PC-9 (cell line): ENCODE measurements around the gene RAB20. TPM values are rescaled to one million over a fixed set of nuclear protein-coding genes. Genes with fewer than 3 reads are reported as not detected.

Experiments
- BruUV-seq: library from RNA; stranded (reverse); fragments of 400-500 nt; replicated peaks from 2 replicates; lab custom pipeline; 2021; lab: Mats Ljungman, UMichigan
- CTCF ChIA-PET: fragments of 300-600 bp; sonication (Branson Sonifier 250); formaldehyde crosslinking; loops from one replicate; lab custom pipeline; 2022; ENCODE audit warnings: antibody characterized with exemption; lab: Charles Lee
- POLR2A ChIA-PET: fragments of 300-600 bp; sonication (Branson Sonifier 250); formaldehyde crosslinking; loops from one replicate; lab custom pipeline; 2022; ENCODE audit warnings: antibody characterized with exemption; ENCODE audit not compliant: unreplicated experiment; lab: Charles Lee
- DNase-seq, 2 experiments: peaks; one replicate each; pipeline versions ENCODE4 v3.0.0 to v3.0.0-alpha.2; 2015 to 2022; ENCODE audit warnings: mixed read lengths in 1 of 2
- H2AFZ ChIP-seq: fragments of 200-600 bp; sonication (generic); 2 replicates; pipeline ENCODE4 v1.8.1; 2017; ENCODE audit warnings: antibody characterized with exemption
- H3F3A ChIP-seq: fragments of 200-600 bp; sonication (generic); 2 replicates; pipeline ENCODE4 v1.8.1; 2017; ENCODE audit warnings: antibody characterized with exemption, mild to moderate bottlenecking, low read depth; ENCODE audit not compliant: insufficient read depth
- H3K27ac ChIP-seq: fragments of 200-600 bp; sonication (generic); 2 replicates; pipeline ENCODE4 v1.6.1; 2016; ENCODE audit warnings: mixed run types
- H3K27me3 ChIP-seq: fragments of 200-600 bp; sonication (generic); 2 replicates; pipeline ENCODE4 v1.6.1; 2016; ENCODE audit warnings: low read depth, mixed run types; ENCODE audit not compliant: insufficient read depth
- H3K36me3 ChIP-seq: fragments of 200-600 bp; sonication (generic); 2 replicates; pipeline ENCODE4 v1.6.1; 2016; ENCODE audit warnings: low read depth, mixed run types
- H3K4me1 ChIP-seq: fragments of 200-600 bp; sonication (generic); replicated peaks from 2 replicates; pipeline ENCODE4 v1.6.1; 2016; ENCODE audit warnings: mixed run types; ENCODE audit not compliant: insufficient read depth
- H3K4me2 ChIP-seq: fragments of 200-600 bp; sonication (generic); 2 replicates; pipeline ENCODE4 v1.6.1; 2017; ENCODE audit warnings: mixed run types
- H3K4me3 ChIP-seq: fragments of 200-600 bp; sonication (generic); 2 replicates; pipeline ENCODE4 v1.6.1; 2016; ENCODE audit warnings: mixed run types
- H3K79me2 ChIP-seq: fragments of 200-600 bp; sonication (generic); 2 replicates; pipeline ENCODE4 v1.6.1; 2017; ENCODE audit warnings: low read depth, mixed run types
- H3K9me2 ChIP-seq: fragments of 200-600 bp; sonication (generic); 2 replicates; pipeline ENCODE4 v1.8.1; 2017; ENCODE audit warnings: mild to moderate bottlenecking; ENCODE audit not compliant: insufficient read depth
- H3K9me3 ChIP-seq: fragments of 200-600 bp; sonication (generic); 2 replicates; pipeline ENCODE4 v1.8.1; 2016; ENCODE audit warnings: low read depth; ENCODE audit not compliant: insufficient read depth
- H4K20me1 ChIP-seq: fragments of 200-600 bp; sonication (generic); 2 replicates; pipeline ENCODE4 v1.8.1; 2017; ENCODE audit not compliant: insufficient read depth
- CTCF ChIP-seq: fragments of 200-600 bp; sonication (generic); conservative IDR thresholded peaks from 2 replicates; pipeline ENCODE4 v1.6.1; 2017; ENCODE audit warnings: mixed run types, antibody characterized with exemption, mild to moderate bottlenecking, moderate library complexity
- EZH2 ChIP-seq: fragments of 200-600 bp; sonication (generic); IDR thresholded peaks from 2 replicates; pipeline ENCODE4 v1.8.0; 2017; ENCODE audit warnings: antibody characterized with exemption, low read depth
- intact Hi-C: fragments of 100-400 bp; cut with micrococcal nuclease; formaldehyde crosslinking; loops from one replicate; pipeline ENCODE4 v1.10.0; 2022; ENCODE audit not compliant: unreplicated experiment
- total RNA-seq: library from RNA; stranded (reverse); gene quantifications from 2 replicates; pipeline ENCODE4 v1.2.3, GENCODE V29; 2021

Gene RAB20
- total RNA-seq, 1 experiment from 2014 or later, result 31.9 TPM

- Histone ChIP-seq H3F3A (peaks cover 35% of the 10 kb centered on the region), H4K20me1 (no peaks in the 10 kb centered on the region), H3K4me1 (peaks cover 42% of the 10 kb centered on the region), H3K79me2 (no peaks in the 10 kb centered on the region), H2AFZ (no peak overlapping the region), H3K4me2 (no peak overlapping the region), H3K9me2 (no peaks in the 10 kb centered on the region), H3K4me3 (no peak overlapping the region), H3K27me3 (no peaks in the 10 kb centered on the region), H3K27ac (no peak overlapping the region), H3K36me3 (no peaks in the 10 kb centered on the region), H3K9me3 (no peaks in the 10 kb centered on the region)
- CTCF ChIA-PET, result interaction anchor here (0.6 kb wide), 1 partner anchor 314 kb away, joined by 5 read pairs; no protein-coding TSS in a partner anchor
- no TSS peak for BruUV-seq
- no peak for DNase-seq
- POLR2A ChIA-PET, result interaction anchor here (0.7 kb wide), 1 partner anchor 116 kb away, joined by 3 read pairs; no protein-coding TSS in a partner anchor
- TF ChIP-seq CTCF, result no peak
- no peak for TF ChIP-seq EZH2
- intact Hi-C loops, result no loop called here
Observed at GRCh38 chr13:110503979-110504499, 57.5 kb downstream of the RAB20 start.

- no peak overlapping the region for H3K27ac ChIP-seq
- TF ChIP-seq EZH2 (no peak), CTCF (no peak)
- no peaks in the 10 kb centered on the region for H3K27me3 ChIP-seq
- H2AFZ ChIP-seq, result no peak overlapping the region
- no peak overlapping the region for H3K4me3 ChIP-seq
- H3K9me3 ChIP-seq, result no peaks in the 10 kb centered on the region
- no peaks in the 10 kb centered on the region for H3K36me3 ChIP-seq
- no TSS peak for BruUV-seq
- no peaks in the 10 kb centered on the region for H3K9me2 ChIP-seq
- CTCF ChIA-PET, result no interaction called here
- intact Hi-C loops, result no loop called here
- peaks cover 29% of the 10 kb centered on the region for H3F3A ChIP-seq
- H3K4me2 ChIP-seq, result no peak overlapping the region
- no peaks in the 10 kb centered on the region for H3K79me2 ChIP-seq
- POLR2A ChIA-PET, result interaction anchor here (0.7 kb wide), 1 partner anchor 115 kb away, joined by 3 read pairs; no protein-coding TSS in a partner anchor
- no peaks in the 10 kb centered on the region for H4K20me1 ChIP-seq
- no peak for DNase-seq
- H3K4me1 ChIP-seq, result peaks cover 35% of the 10 kb centered on the region
Observed at GRCh38 chr13:110503037-110503901, 58.3 kb downstream of the RAB20 start.

DNA sequence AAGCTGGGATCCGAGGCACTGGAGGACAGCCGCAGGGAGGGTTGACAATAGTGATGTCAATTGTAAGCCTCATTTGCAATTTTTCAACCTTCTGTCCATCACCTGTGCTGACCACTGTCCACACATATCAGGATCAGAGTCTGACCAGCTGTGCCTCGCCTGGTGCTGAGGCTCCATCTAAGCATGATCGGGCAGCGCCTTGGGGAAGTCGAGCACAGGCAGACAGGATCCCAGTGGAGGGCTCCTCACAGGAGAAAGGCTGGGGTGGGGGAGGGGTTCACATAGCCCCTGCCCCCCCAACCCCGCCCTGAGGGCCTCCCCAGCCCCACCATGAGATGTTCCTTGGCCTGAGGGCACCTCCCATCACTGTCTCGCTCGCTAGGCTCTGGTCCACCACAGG lies 60.3 kb downstream of the RAB20 start:
- CTCF ChIA-PET, result no interaction called here
- TF ChIP-seq CTCF, result no peak
- TF ChIP-seq EZH2, result no peak
- Histone ChIP-seq H3K9me2 (no peaks in the 10 kb centered on the region), H3K36me3 (no peaks in the 10 kb centered on the region), H3K9me3 (no peaks in the 10 kb centered on the region), H3F3A (peaks cover 11% of the 10 kb centered on the region; the same call in 1 of the 2 replicates), H4K20me1 (no peaks in the 10 kb centered on the region), H3K27ac (no peak overlapping the region), H2AFZ (no peak overlapping the region), H3K4me2 (no peak overlapping the region), H3K79me2 (no peaks in the 10 kb centered on the region), H3K27me3 (no peaks in the 10 kb centered on the region), H3K4me1 (peaks cover 15% of the 10 kb centered on the region), H3K4me3 (no peak overlapping the region)
- DNase-seq, result no peak
- intact Hi-C loops, result no loop called here
- BruUV-seq, result no TSS peak
- POLR2A ChIA-PET, result no interaction called here
